Measurements from ENCODE around the gene DENND5B. TPM values are rescaled to one million over a fixed set of nuclear protein-coding genes. Genes with fewer than 3 reads are reported as not detected.
A peak's percentile ranks its signal among the peaks of the same experiment; 100 is the strongest.

Gene DENND5B
- total and polyA plus RNA-seq, 8 donors: 1.1 to 25.2 (median 7.7) TPM

GRCh38 chr12:31523306-31523705, 67.6 kb downstream of the DENND5B start:
- Histone ChIP-seq H3K27me3 (no peaks in the 10 kb centered on the region), H3K9me3 (no peaks in the 10 kb centered on the region), H3K4me3 (no peak overlapping the region), H3K4me1 (peaks cover 4 to 30% (median 15%) of the 10 kb centered on the region in 4 donors), H3K36me3 (no peaks in the 10 kb centered on the region), H3K27ac (no peak overlapping the region)
- TF ChIP-seq CTCF (IDR thresholded peaks at IDR 0.05) (no peak), POLR2A (IDR thresholded peaks at IDR 0.05) (no peak), EP300 (IDR thresholded peaks at IDR 0.05) (no peak), POLR2AphosphoS5 (IDR thresholded peaks at IDR 0.05) (no peak)
- 87 to 92% (median 91%) methylated on average over 2 of the region's 2 CpGs for WGBS, 5 donors
- intact Hi-C loops (cut with DNase I; ENCODE audit: low total_unique reads): no loop called here
- no peak for DNase-seq

- H3K27ac ChIP-seq: no peak overlapping the region
- no peaks in the 10 kb centered on the region for H3K36me3 ChIP-seq
- H3K9me3 ChIP-seq: no peaks in the 10 kb centered on the region
- DNase-seq: no peak
- peaks cover 7 to 37% (median 18%) of the 10 kb centered on the region in 4 donors for H3K4me1 ChIP-seq
- WGBS, 5 donors: 62 to 89% (median 79%) methylated on average over 7 of the region's 7 CpGs
- no peaks in the 10 kb centered on the region for H3K27me3 ChIP-seq
- no peak overlapping the region for H3K4me3 ChIP-seq
- intact Hi-C loops (cut with DNase I; ENCODE audit: low total_unique reads): no loop called here
- TF ChIP-seq POLR2AphosphoS5 (IDR thresholded peaks at IDR 0.05): no peak
These were observed 68.3 kb downstream of the DENND5B start for GRCh38 chr12:31522607-31523006.

- no peaks in the 10 kb centered on the region for H3K36me3 ChIP-seq
- H3K9me3 ChIP-seq: no peaks in the 10 kb centered on the region
- peaks cover 8 to 42% (median 21%) of the 10 kb centered on the region in 4 donors for H3K4me1 ChIP-seq
- no peak overlapping the region for H3K4me3 ChIP-seq
- no peak for DNase-seq
- intact Hi-C loops (cut with DNase I; ENCODE audit: low total_unique reads): no loop called here
- no peaks in the 10 kb centered on the region for H3K27me3 ChIP-seq
- WGBS, 5 donors: 17 to 36% (median 20%) methylated on average over 1 of the region's 1 CpG
- no peak for TF ChIP-seq EP300 (IDR thresholded peaks at IDR 0.05)
- TF ChIP-seq POLR2A (IDR thresholded peaks at IDR 0.05): no peak
- TF ChIP-seq CTCF (IDR thresholded peaks at IDR 0.05): no peak
- no peak for TF ChIP-seq POLR2AphosphoS5 (IDR thresholded peaks at IDR 0.05)
- no peak overlapping the region for H3K27ac ChIP-seq
These were observed 69.0 kb downstream of the DENND5B start for GRCh38 chr12:31521964-31522363.

GRCh38 chr12:31519511-31519910, 71.4 kb downstream of the DENND5B start:
- intact Hi-C loops (cut with DNase I; ENCODE audit: low total_unique reads): no loop called here
- no peak for TF ChIP-seq POLR2A (IDR thresholded peaks at IDR 0.05)
- TF ChIP-seq CTCF (IDR thresholded peaks at IDR 0.05): no peak
- TF ChIP-seq EP300 (IDR thresholded peaks at IDR 0.05): no peak
- no peak for TF ChIP-seq POLR2AphosphoS5 (IDR thresholded peaks at IDR 0.05)
- DNase-seq: no peak
- peaks cover 8 to 40% (median 20%) of the 10 kb centered on the region in 4 donors for H3K4me1 ChIP-seq
- H3K9me3 ChIP-seq: no peaks in the 10 kb centered on the region
- no peaks in the 10 kb centered on the region for H3K36me3 ChIP-seq
- no peak overlapping the region for H3K27ac ChIP-seq
- H3K4me3 ChIP-seq: no peak overlapping the region
- no peaks in the 10 kb centered on the region for H3K27me3 ChIP-seq

- intact Hi-C loops (cut with DNase I; ENCODE audit: low total_unique reads): no loop called here
- no peaks in the 10 kb centered on the region for H3K9me3 ChIP-seq
- DNase-seq: peak in 1 of 2 donors; percentile 53
- no peaks in the 10 kb centered on the region for H3K27me3 ChIP-seq
- WGBS, 5 donors: 42 to 64% (median 60%) methylated on average over 4 of the region's 4 CpGs
- H3K4me3 ChIP-seq: no peak overlapping the region
- peaks cover 8 to 40% (median 20%) of the 10 kb centered on the region in 4 donors for H3K4me1 ChIP-seq
- no peaks in the 10 kb centered on the region for H3K36me3 ChIP-seq
- H3K27ac ChIP-seq: no peak overlapping the region
- TF ChIP-seq POLR2A (IDR thresholded peaks at IDR 0.05): no peak
These were observed 72.2 kb downstream of the DENND5B start for GRCh38 chr12:31518680-31519227.

Data from stomach (tissue), 9 donors.